Ureter (tissue), 1 donor: ENCODE results near the gene PLCE1. TPM values are rescaled to one million over a fixed set of nuclear protein-coding genes. Genes with fewer than 3 reads are reported as not detected.

Source experiments
- DNase-seq: peaks from one replicate; pipeline ENCODE4 v3.0.0-alpha.2; 2020; ENCODE audit warnings: low spot score
- total RNA-seq: library from RNA; stranded (reverse); gene quantifications from one replicate; pipeline ENCODE4 v1.2.4, GENCODE V29; 2023
- donor health status: DM: yes; HTN: yes; CAD: no.

PLCE1 gene
- total RNA-seq, 1 donor from 2014 or later = 59.2 TPM

- no peak for DNase-seq
Observed at GRCh38 chr10:94023906-94024305, 30.2 kb downstream of the PLCE1 start.

- no peak for DNase-seq
Observed at GRCh38 chr10:94024407-94024806, 30.7 kb downstream of the PLCE1 start.

- no peak for DNase-seq
Observed at GRCh38 chr10:94025806-94026205, 32.1 kb downstream of the PLCE1 start.

- DNase-seq = no peak
Observed at GRCh38 chr10:94027197-94027596, 33.5 kb downstream of the PLCE1 start.

- no peak for DNase-seq
Observed at GRCh38 chr10:94029955-94030354, 36.2 kb downstream of the PLCE1 start.

GRCh38 chr10:94035982-94036765 is 42.4 kb downstream of the PLCE1 start:
- DNase-seq = no peak

GRCh38 chr10:94036766-94037033 is 43.0 kb downstream of the PLCE1 start:
- no peak for DNase-seq

GRCh38 chr10:94037286-94037685 is 43.6 kb downstream of the PLCE1 start:
- no peak for DNase-seq

GRCh38 chr10:94038024-94038423 is 44.3 kb downstream of the PLCE1 start:
- DNase-seq = no peak

- DNase-seq = no peak
Observed at GRCh38 chr10:94041206-94041605, 47.5 kb downstream of the PLCE1 start.

- DNase-seq = no peak
Observed at GRCh38 chr10:94042001-94042833, 48.5 kb downstream of the PLCE1 start.

GRCh38 chr10:94042834-94043175 is 49.1 kb downstream of the PLCE1 start:
- DNase-seq = no peak

Other genes starting within 250 kb of the PLCE1 start
- gene LGI1, start 236.0 kb upstream of the PLCE1 start, total RNA-seq = 1.1 TPM
- 4.8 TPM for gene SLC35G1, start 100.0 kb upstream of the PLCE1 start, total RNA-seq